Measurements from ENCODE around the gene LOXHD1. TPM values are rescaled to one million over a fixed set of nuclear protein-coding genes. Genes with fewer than 3 reads are reported as not detected.

Gene LOXHD1
- total and polyA plus RNA-seq, 5 donors: 0.15 to 0.54 (median 0.31) TPM

DNA sequence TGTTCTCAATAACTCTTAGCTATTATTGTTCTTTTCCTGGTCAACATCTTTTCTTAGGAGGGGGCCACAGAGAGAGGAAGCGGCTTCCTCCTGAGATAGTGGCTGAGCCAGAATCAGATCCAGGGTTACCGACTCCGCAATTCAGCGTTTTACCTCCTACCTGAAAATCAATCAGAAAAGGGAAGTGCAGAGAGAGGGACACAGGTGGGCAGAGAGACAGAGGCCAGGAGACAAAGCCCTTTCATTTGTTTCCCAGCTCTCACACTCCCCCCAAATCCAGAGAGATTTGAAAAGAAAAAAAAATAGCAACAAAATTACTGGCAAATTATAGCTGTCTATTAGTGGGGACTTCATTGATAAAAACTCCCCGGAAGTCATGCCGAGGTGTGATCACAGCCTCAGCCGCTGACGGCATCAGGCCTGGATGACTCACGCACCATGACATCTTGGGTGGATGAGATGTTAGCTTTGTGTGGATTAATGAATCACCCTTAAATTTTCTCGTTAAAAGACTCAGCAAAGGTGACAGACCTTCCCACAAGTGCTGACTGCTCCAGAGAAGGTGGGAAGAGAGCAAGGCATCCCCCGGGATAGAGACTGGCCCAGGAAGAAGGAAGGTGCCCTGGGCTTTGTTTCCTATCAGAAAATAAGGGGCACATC is 120.7 kb downstream of the LOXHD1 start:
- intact Hi-C loops (cut with DNase I): no loop called here
- Histone ChIP-seq H3K4me3 (ENCODE audit: low read length) (no peak overlapping the region), H3K4me1 (ENCODE audit: control insufficient read depth, insufficient read depth, low read length) (no peaks in the 10 kb centered on the region), H3K27ac (ENCODE audit: low read length) (no peak overlapping the region), H3K9me3 (ENCODE audit: control insufficient read depth, low read length) (no peaks in the 10 kb centered on the region), H3K27me3 (ENCODE audit: control insufficient read depth, insufficient read depth) (no peaks in the 10 kb centered on the region)
- ATAC-seq (no peak), DNase-seq (no peak)
- 76% methylated on average over 11 of the region's 11 CpGs for WGBS

DNA sequence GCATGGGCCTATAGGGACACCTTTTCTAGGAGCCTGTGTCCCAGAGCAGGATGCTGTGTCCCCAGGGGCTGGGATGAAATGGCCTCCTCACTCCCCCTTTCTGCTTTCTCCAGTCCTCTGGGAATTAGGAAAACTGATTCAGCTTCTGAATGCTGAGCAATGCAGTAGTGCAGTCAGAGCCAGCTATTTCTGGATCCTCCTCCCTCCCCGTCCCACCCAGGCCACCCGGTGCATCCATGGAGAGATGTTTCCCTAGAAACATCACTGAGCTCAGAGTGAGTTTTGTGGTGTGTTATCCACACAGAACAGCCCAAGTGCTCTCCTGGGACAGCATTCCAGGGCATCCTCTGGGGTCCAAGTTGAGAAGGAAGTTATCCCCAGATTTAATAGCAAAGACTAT is 125.5 kb downstream of the LOXHD1 start:
- H3K4me3 ChIP-seq (ENCODE audit: low read length): no peak overlapping the region
- 55% methylated on average over 2 of the region's 2 CpGs for WGBS
- intact Hi-C loops (cut with DNase I): no loop called here
- H3K27ac ChIP-seq (ENCODE audit: low read length): no peak overlapping the region
- DNase-seq (no peak), ATAC-seq (no peak)
- H3K9me3 ChIP-seq (ENCODE audit: control insufficient read depth, low read length): no peaks in the 10 kb centered on the region
- no peaks in the 10 kb centered on the region for H3K27me3 ChIP-seq (ENCODE audit: control insufficient read depth, insufficient read depth)
- H3K4me1 ChIP-seq (ENCODE audit: control insufficient read depth, insufficient read depth, low read length): peaks cover 2% of the 10 kb centered on the region

DNA sequence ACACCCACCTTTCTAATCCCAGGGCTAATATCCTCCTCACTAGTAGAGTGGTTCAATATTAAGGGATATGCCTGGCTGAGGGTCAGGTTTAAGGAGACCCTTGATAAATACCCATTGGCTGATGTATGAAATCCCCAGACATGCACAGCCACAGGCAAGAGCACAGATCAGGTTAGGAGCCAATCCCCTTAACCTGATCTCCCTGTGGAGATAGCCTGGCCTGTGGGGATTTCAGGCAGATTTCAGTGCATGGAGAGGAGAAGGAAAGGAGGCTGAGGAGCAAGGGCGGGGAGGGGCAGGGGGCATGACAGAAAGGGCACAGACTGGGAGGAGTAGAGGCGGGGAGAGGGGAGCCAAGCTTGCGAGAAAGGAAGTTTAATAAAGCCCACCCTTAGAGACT is 129.0 kb downstream of the LOXHD1 start:
- Histone ChIP-seq H3K4me3 (ENCODE audit: low read length) (no peak overlapping the region), H3K27me3 (ENCODE audit: control insufficient read depth, insufficient read depth) (no peaks in the 10 kb centered on the region), H3K4me1 (ENCODE audit: control insufficient read depth, insufficient read depth, low read length) (peaks cover 2% of the 10 kb centered on the region), H3K9me3 (ENCODE audit: control insufficient read depth, low read length) (no peaks in the 10 kb centered on the region), H3K27ac (ENCODE audit: low read length) (no peak overlapping the region)
- intact Hi-C loops (cut with DNase I): no loop called here
- 91% methylated on average over 3 of the region's 3 CpGs for WGBS
- no peak for ATAC-seq
- no peak for DNase-seq

DNA sequence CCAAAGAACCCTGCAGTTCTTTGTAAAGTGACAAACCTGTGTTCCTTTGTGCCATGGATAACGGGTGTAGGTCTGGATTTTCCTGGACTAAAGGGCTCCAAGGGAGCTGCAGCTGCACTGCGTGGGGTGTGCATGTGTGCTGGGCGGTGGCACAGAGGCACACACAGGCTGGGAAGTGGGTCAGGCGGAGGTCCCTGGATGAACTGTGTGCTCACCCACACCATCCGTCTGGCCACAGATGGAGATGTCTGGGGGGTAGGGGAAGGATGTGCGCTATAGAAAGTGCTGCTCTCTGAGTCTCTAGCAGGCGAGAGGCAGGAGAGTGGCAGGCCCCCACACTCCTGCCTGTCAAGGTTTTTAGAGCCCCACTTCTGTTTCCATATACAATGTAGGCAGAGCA is 137.2 kb downstream of the LOXHD1 start:
- DNase-seq (no peak), ATAC-seq (no peak)
- H3K27me3 ChIP-seq (ENCODE audit: control insufficient read depth, insufficient read depth): no peaks in the 10 kb centered on the region
- H3K27ac ChIP-seq (ENCODE audit: low read length): no peak overlapping the region
- no peaks in the 10 kb centered on the region for H3K9me3 ChIP-seq (ENCODE audit: control insufficient read depth, low read length)
- intact Hi-C loops (cut with DNase I): loop anchor here in 3 of 4 donors (5.0 to 10.0 kb wide), 3 partner anchors 238 to 355 kb away; a partner anchor contains a TSS
- WGBS: 83% methylated on average over 7 of the region's 7 CpGs
- no peak overlapping the region for H3K4me3 ChIP-seq (ENCODE audit: low read length)
- no peaks in the 10 kb centered on the region for H3K4me1 ChIP-seq (ENCODE audit: control insufficient read depth, insufficient read depth, low read length)

DNA sequence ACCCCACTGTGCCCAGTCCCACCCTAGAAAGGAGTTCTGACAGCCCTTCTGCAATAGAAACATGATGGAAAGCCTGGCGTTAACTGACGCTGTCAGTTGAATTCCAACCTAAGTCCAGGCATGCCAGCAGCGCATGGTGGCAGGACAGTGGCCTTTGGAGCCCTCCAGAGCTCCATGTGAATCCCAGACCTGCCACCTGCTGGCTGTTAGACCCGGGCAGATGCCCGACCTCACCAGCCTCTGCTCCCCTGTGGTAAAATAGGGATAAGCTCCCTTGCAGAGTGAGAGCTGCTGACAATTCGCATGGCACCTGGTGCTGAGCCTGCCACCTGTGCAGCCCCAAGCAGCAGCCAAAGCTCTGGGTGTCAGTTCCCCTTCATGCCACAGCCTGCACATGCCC is 138.6 kb downstream of the LOXHD1 start:
- ATAC-seq (peak; percentile 75 to 83), DNase-seq (peak in 2 of 3 donors; percentile 66 to 74)
- intact Hi-C loops (cut with DNase I): loop anchor here in 3 of 4 donors (5.0 to 10.0 kb wide), 3 partner anchors 236 to 354 kb away; a partner anchor contains a TSS
- no peaks in the 10 kb centered on the region for H3K9me3 ChIP-seq (ENCODE audit: control insufficient read depth, low read length)
- no peak overlapping the region for H3K27ac ChIP-seq (ENCODE audit: low read length)
- no peak overlapping the region for H3K4me3 ChIP-seq (ENCODE audit: low read length)
- no peaks in the 10 kb centered on the region for H3K4me1 ChIP-seq (ENCODE audit: control insufficient read depth, insufficient read depth, low read length)
- 52% methylated on average over 6 of the region's 6 CpGs for WGBS
- H3K27me3 ChIP-seq (ENCODE audit: control insufficient read depth, insufficient read depth): no peaks in the 10 kb centered on the region

DNA sequence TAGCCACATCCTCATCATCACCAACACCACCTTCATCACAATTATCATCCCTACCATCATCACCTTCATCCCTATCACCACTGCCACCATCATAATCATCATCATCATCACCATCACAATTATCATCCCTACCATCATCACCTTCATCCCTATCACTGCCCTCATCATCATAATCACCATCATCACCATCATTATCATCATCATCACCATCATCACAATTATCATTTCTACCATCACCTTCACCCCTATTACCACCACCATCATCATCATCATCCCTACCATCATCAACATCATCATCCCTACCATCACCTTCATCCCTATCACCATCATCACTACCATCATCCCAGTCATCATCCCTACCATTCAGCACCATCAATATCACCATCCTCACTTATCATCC is 140.5 kb downstream of the LOXHD1 start:
- Histone ChIP-seq H3K27me3 (ENCODE audit: control insufficient read depth, insufficient read depth) (no peaks in the 10 kb centered on the region), H3K4me1 (ENCODE audit: control insufficient read depth, insufficient read depth, low read length) (no peaks in the 10 kb centered on the region), H3K9me3 (ENCODE audit: control insufficient read depth, low read length) (no peaks in the 10 kb centered on the region), H3K4me3 (ENCODE audit: low read length) (no peak overlapping the region), H3K27ac (ENCODE audit: low read length) (no peak overlapping the region)
- DNase-seq (no peak), ATAC-seq (no peak)
- intact Hi-C loops (cut with DNase I): loop anchor here in 3 of 4 donors (5.0 to 10.0 kb wide), 3 partner anchors 234 to 352 kb away; a partner anchor contains a TSS

DNA sequence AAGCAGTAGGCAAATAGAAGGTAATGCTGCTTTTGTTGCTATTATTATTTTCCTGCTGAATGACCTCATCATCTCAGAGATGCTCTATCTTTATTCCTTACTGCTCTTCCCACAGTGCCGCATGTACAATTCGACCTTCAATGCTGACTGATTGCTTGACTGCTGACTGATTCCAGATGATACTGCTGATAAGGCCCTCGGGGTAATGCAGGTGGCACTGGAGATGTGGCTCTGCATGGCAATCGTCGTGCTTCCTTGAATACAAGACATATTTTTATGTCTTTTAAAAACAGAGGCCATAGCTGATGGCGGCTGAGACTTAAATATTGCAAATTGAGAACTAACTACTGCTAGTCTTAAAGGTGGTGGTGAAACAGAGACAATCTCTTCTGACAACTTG is 146.6 kb downstream of the LOXHD1 start:
- ATAC-seq (no peak), DNase-seq (no peak)
- Histone ChIP-seq H3K9me3 (ENCODE audit: control insufficient read depth, low read length) (no peaks in the 10 kb centered on the region), H3K4me3 (ENCODE audit: low read length) (no peak overlapping the region), H3K27me3 (ENCODE audit: control insufficient read depth, insufficient read depth) (no peaks in the 10 kb centered on the region), H3K4me1 (ENCODE audit: control insufficient read depth, insufficient read depth, low read length) (no peaks in the 10 kb centered on the region), H3K27ac (ENCODE audit: low read length) (no peak overlapping the region)
- intact Hi-C loops (cut with DNase I): loop anchor here in 2 of 4 donors (10.0 kb wide), 2 partner anchors 336 to 346 kb away; a partner anchor contains a TSS
- WGBS: 64% methylated on average over 6 of the region's 6 CpGs

DNA sequence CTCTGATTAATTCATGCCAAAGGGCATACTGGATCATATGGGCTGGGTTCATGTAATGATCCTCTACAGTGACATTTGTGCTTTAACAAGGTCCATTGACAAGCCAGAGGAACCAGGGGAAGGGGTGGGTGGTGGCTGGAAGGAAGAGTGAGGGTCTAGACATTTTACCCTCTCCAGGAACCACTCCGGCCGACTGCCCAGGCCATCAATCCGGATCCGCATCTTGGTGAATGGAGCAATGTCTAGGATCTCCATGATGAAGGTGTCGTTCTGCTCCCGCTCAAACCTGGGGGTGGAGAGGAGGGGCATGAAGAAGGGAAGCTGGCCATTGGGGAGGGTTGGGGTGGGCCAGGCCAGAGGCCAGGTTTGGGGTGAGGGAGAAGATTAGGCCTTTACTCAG is 147.5 kb downstream of the LOXHD1 start:
- DNase-seq (no peak), ATAC-seq (no peak)
- Histone ChIP-seq H3K4me3 (ENCODE audit: low read length) (no peak overlapping the region), H3K27ac (ENCODE audit: low read length) (no peak overlapping the region), H3K4me1 (ENCODE audit: control insufficient read depth, insufficient read depth, low read length) (no peaks in the 10 kb centered on the region), H3K9me3 (ENCODE audit: control insufficient read depth, low read length) (no peaks in the 10 kb centered on the region), H3K27me3 (ENCODE audit: control insufficient read depth, insufficient read depth) (no peaks in the 10 kb centered on the region)
- intact Hi-C loops (cut with DNase I): no loop called here
- 83% methylated on average over 6 of the region's 6 CpGs for whole genome bisulfite sequencing

DNA sequence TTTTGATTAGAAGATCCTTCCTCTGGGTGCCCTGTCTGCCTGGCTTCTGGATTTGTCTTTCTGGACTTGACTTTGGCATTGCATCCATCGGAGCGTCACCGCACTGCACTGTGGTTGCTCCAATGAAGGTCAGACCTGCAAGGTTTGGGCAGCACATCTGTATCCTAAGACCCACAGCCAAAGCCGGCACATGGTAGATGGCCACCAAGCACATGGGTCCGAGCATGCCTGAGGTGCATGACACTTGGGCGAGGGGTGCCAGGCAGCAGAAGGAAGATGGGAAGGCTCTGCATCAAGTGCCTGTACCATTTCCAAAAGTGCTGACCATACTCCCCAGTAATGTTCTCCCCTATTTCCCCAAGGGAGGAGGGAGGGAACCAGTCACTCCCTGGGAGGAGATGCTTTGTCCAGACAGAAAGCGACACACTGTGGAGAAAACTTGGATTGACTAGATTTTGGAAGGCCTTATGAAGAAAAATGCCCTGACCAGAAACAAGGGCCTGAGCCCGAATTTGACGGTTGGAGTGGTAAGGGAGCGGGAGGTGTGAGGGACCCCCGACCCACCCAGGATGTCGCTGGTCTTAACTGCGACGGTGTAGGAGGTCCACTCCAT is 149.9 kb downstream of the LOXHD1 start:
- Histone ChIP-seq H3K27me3 (ENCODE audit: control insufficient read depth, insufficient read depth) (no peaks in the 10 kb centered on the region), H3K27ac (ENCODE audit: low read length) (no peak overlapping the region), H3K9me3 (ENCODE audit: control insufficient read depth, low read length) (no peaks in the 10 kb centered on the region), H3K4me3 (ENCODE audit: low read length) (no peak overlapping the region), H3K4me1 (ENCODE audit: control insufficient read depth, insufficient read depth, low read length) (no peaks in the 10 kb centered on the region)
- no peak for ATAC-seq
- intact Hi-C loops (cut with DNase I): no loop called here
- 90% methylated on average over 14 of the region's 14 CpGs for WGBS
- DNase-seq: no peak

DNA sequence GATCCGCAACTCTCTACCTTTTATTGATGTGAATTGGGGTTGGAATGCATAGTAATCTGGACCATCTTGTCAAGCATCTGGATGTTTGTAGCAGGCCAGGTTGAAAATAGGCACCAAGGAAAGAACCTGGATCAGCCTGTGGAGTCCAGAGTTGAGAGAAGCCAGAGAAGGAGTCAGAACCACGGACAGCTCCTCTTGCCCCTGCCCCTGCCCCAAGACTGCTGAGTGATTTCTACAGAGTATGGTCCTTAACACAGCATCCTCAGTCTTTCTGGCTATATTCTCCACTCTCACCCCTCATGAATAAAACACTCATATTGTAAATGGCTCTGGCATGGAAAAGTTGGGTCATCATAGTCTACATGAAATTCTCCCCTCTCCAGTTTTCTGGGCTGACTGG is 154.6 kb downstream of the LOXHD1 start:
- DNase-seq: no peak
- intact Hi-C loops (cut with DNase I): no loop called here
- H3K9me3 ChIP-seq (ENCODE audit: control insufficient read depth, low read length): no peaks in the 10 kb centered on the region
- H3K4me3 ChIP-seq (ENCODE audit: low read length): no peak overlapping the region
- WGBS: 27% methylated on average over 2 of the region's 2 CpGs
- no peak overlapping the region for H3K27ac ChIP-seq (ENCODE audit: low read length)
- H3K27me3 ChIP-seq (ENCODE audit: control insufficient read depth, insufficient read depth): no peaks in the 10 kb centered on the region
- no peak for ATAC-seq
- no peaks in the 10 kb centered on the region for H3K4me1 ChIP-seq (ENCODE audit: control insufficient read depth, insufficient read depth, low read length)

DNA sequence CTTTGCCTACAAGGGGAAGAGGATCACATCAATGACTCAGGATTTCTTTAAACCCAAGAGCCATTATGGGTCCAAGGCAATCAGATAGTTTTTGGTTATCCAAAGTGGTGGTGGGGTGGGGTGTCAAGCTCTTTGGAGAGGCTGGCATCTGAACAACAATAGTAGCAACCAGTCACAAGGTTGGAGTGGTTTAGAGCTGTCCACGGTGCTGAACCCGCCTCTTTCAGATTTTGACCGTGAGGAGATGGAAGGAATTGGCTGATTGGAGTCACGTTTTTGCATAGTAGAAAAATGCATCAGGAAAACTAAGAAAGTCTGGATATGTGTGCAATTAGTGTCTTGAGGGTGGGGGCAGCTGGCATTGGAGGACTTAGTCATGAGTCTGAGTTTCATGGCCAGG is 159.9 kb downstream of the LOXHD1 start:
- peak in 1 of 3 donors; percentile 68 for DNase-seq
- Histone ChIP-seq H3K9me3 (ENCODE audit: control insufficient read depth, low read length) (no peaks in the 10 kb centered on the region), H3K4me1 (ENCODE audit: control insufficient read depth, insufficient read depth, low read length) (no peaks in the 10 kb centered on the region), H3K4me3 (ENCODE audit: low read length) (no peak overlapping the region), H3K27me3 (ENCODE audit: control insufficient read depth, insufficient read depth) (no peaks in the 10 kb centered on the region), H3K27ac (ENCODE audit: low read length) (no peak overlapping the region)
- no peak for ATAC-seq
- intact Hi-C loops (cut with DNase I): no loop called here
- 5% methylated on average over 4 of the region's 4 CpGs for WGBS
